ENCODE results near the gene MKLN1.
"Not testable (repeated sequence)": the region's sequence is repeated elsewhere in the genome, so short reads cannot be mapped to it uniquely, and the experiment has no call there.

The MKLN1 gene

GRCh38 chr7:131327626-131328376 lies at the start of gene MKLN1:
TSS of gene MKLN1 (plus strand) at chr7:131327876. CDS start at chr7:131327900, 24 bp downstream.
- peak; percentile 92 for DNase-seq

GRCh38 chr7:131279044-131279443 lies 48.6 kb upstream of the MKLN1 start:
- peak; percentile 40 for DNase-seq

GRCh38 chr7:131281266-131282048 lies 46.2 kb upstream of the MKLN1 start:
- DNase-seq: peak; percentile 32

- no peak for DNase-seq
Observed at GRCh38 chr7:131284702-131285419, 42.8 kb upstream of the MKLN1 start.

- no peak for DNase-seq
Observed at GRCh38 chr7:131285556-131285955, 42.1 kb upstream of the MKLN1 start.

- DNase-seq: no peak
Observed at GRCh38 chr7:131288450-131288849, 39.2 kb upstream of the MKLN1 start.

GRCh38 chr7:131289051-131289450 lies 38.6 kb upstream of the MKLN1 start:
- no peak for DNase-seq

- no peak for DNase-seq
Observed at GRCh38 chr7:131292141-131292905, 35.4 kb upstream of the MKLN1 start.

- no peak for DNase-seq
Observed at GRCh38 chr7:131293018-131293417, 34.7 kb upstream of the MKLN1 start.

- DNase-seq: no peak
Observed at GRCh38 chr7:131294553-131294952, 33.1 kb upstream of the MKLN1 start.

- no peak for DNase-seq
Observed at GRCh38 chr7:131298608-131298992, 29.1 kb upstream of the MKLN1 start.

GRCh38 chr7:131299074-131299473 lies 28.6 kb upstream of the MKLN1 start:
- peak; percentile 8 for DNase-seq

GRCh38 chr7:131300078-131300477 lies 27.6 kb upstream of the MKLN1 start:
- DNase-seq: no peak

GRCh38 chr7:131300572-131301466 lies 26.9 kb upstream of the MKLN1 start:
- DNase-seq: no peak

- DNase-seq: no peak
Observed at GRCh38 chr7:131302446-131302845, 25.2 kb upstream of the MKLN1 start.

GRCh38 chr7:131302876-131303707 lies 24.6 kb upstream of the MKLN1 start:
- no peak for DNase-seq

GRCh38 chr7:131305152-131305551 lies 22.5 kb upstream of the MKLN1 start:
- no peak for DNase-seq

GRCh38 chr7:131306041-131306440 lies 21.6 kb upstream of the MKLN1 start:
- not testable (repeated sequence) for DNase-seq

GRCh38 chr7:131306777-131307176 lies 20.9 kb upstream of the MKLN1 start:
- no peak for DNase-seq

GRCh38 chr7:131307627-131308026 lies 20.0 kb upstream of the MKLN1 start:
- DNase-seq: no peak

GRCh38 chr7:131312838-131313237 lies 14.8 kb upstream of the MKLN1 start:
- no peak for DNase-seq

All from inflammatory macrophage treated with lipopolysaccharide for 4 hours (primary cell).